HepG2 (cell line): ENCODE results near the gene ZNF365.

Source experiments
- CTCF ChIP-seq: sonication (generic); formaldehyde crosslinking; IDR thresholded peaks from 2 replicates; pipeline ENCODE4 v1.5.0; 2020; ENCODE audit warnings: mild to moderate bottlenecking, missing genetic modification reagents, moderate library complexity
- EZH2 ChIP-seq: conservative IDR thresholded peaks from 2 replicates; pipeline ENCODE4 v1.6.1; 2012; ENCODE audit warnings: mild to moderate bottlenecking, low read depth, low read length, moderate library complexity
- HOXA3 ChIP-seq: sonication (generic); formaldehyde crosslinking; IDR thresholded peaks from 2 replicates; pipeline ENCODE4 v1.5.0; 2020; ENCODE audit warnings: missing genetic modification reagents
- RAD21 ChIP-seq: fragments of 450-650 bp; formaldehyde crosslinking; IDR thresholded peaks from 2 replicates; pipeline ENCODE4 v1.5.0; 2020; ENCODE audit warnings: mild to moderate bottlenecking
- ZHX1 ChIP-seq: sonication (generic); formaldehyde crosslinking; IDR thresholded peaks from 2 replicates; pipeline ENCODE4 v1.8.1; 2022; ENCODE audit warnings: low read depth, mild to moderate bottlenecking, missing genetic modification reagents
- ZMAT3 ChIP-seq: sonication (generic); formaldehyde crosslinking; conservative IDR thresholded peaks from 2 replicates; pipeline ENCODE4 v1.7.0; 2021; ENCODE audit warnings: missing genetic modification reagents
- ZNF317 ChIP-seq: sonication (generic); formaldehyde crosslinking; IDR thresholded peaks from 2 replicates; pipeline ENCODE4 v1.5.0; 2020; ENCODE audit warnings: mild to moderate bottlenecking, missing genetic modification reagents
- ZSCAN20 ChIP-seq: sonication (generic); formaldehyde crosslinking; IDR thresholded peaks from 2 replicates; pipeline ENCODE4 v1.4.0; 2020; ENCODE audit warnings: missing genetic modification reagents, mild to moderate bottlenecking, borderline replicate concordance
- TF ChIP-seq, protein P1 (sequence below): sonication (generic); formaldehyde crosslinking; IDR thresholded peaks from 2 replicates; pipeline ENCODE4 v1.4.0; 2020; ENCODE audit warnings: missing genetic modification reagents, mild to moderate bottlenecking, borderline replicate concordance
- TF ChIP-seq, protein P2 (sequence below): IDR thresholded peaks from 2 replicates; pipeline ENCODE4 v1.6.1; 2016; ENCODE audit warnings: low read depth, control low read depth

DNA sequence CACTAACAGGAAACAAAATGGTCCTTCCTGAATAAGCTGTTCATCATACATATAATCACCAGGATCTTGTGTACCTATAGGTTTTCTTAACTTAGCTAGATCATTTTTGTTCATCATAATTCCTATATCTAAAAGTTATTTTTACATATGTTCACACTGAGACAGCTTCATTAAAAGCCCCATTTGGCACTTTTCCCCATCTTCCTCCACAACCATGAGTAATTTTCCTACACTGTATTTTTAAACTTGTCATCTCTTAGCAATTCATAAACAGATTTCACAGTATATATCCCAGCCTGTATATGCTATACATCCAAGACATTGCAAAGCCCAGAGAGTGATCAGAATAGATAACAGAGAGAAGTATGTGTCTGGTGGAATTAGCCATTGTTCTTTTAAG is 28.3 kb downstream of the ZNF365 start:
- TF ChIP-seq ZSCAN20 (CRISPR knock-in tag) (no peak), RAD21 (CRISPR knock-in tag) (no peak), ZNF317 (CRISPR knock-in tag) (no peak), ZHX1 (CRISPR knock-in tag) (no peak), CTCF (CRISPR knock-in tag) (no peak), HOXA3 (CRISPR knock-in tag) (no peak), ZMAT3 (no peak), EZH2 (no peak)
- TF ChIP-seq, protein P1, sequence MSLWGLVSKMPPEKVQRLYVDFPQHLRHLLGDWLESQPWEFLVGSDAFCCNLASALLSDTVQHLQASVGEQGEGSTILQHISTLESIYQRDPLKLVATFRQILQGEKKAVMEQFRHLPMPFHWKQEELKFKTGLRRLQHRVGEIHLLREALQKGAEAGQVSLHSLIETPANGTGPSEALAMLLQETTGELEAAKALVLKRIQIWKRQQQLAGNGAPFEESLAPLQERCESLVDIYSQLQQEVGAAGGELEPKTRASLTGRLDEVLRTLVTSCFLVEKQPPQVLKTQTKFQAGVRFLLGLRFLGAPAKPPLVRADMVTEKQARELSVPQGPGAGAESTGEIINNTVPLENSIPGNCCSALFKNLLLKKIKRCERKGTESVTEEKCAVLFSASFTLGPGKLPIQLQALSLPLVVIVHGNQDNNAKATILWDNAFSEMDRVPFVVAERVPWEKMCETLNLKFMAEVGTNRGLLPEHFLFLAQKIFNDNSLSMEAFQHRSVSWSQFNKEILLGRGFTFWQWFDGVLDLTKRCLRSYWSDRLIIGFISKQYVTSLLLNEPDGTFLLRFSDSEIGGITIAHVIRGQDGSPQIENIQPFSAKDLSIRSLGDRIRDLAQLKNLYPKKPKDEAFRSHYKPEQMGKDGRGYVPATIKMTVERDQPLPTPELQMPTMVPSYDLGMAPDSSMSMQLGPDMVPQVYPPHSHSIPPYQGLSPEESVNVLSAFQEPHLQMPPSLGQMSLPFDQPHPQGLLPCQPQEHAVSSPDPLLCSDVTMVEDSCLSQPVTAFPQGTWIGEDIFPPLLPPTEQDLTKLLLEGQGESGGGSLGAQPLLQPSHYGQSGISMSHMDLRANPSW (CRISPR knock-in tag) = no peak
- TF ChIP-seq, protein P2, sequence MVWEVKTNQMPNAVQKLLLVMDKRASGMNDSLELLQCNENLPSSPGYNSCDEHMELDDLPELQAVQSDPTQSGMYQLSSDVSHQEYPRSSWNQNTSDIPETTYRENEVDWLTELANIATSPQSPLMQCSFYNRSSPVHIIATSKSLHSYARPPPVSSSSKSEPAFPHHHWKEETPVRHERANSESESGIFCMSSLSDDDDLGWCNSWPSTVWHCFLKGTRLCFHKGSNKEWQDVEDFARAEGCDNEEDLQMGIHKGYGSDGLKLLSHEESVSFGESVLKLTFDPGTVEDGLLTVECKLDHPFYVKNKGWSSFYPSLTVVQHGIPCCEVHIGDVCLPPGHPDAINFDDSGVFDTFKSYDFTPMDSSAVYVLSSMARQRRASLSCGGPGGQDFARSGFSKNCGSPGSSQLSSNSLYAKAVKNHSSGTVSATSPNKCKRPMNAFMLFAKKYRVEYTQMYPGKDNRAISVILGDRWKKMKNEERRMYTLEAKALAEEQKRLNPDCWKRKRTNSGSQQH (CRISPR knock-in tag) = no peak
